ENCODE results near the gene GABRB1.

GRCh38 chr4:47355568-47355967 lies 324.2 kb downstream of the GABRB1 start:
- TF ChIP-seq POLR2A (IDR thresholded peaks at IDR 0.05; ENCODE audit: low read depth, low read length) (no peak), POLR2AphosphoS5 (IDR thresholded peaks at IDR 0.05; ENCODE audit: insufficient read depth, low read depth, low read length) (no peak), JUN (IDR thresholded peaks at IDR 0.05; ENCODE audit: borderline replicate concordance, insufficient read depth, insufficient read length, low read depth) (no peak), GATA2 (IDR thresholded peaks at IDR 0.05; ENCODE audit: insufficient read depth, insufficient read length, low read depth, low read length) (no peak), MYC (IDR thresholded peaks at IDR 0.05; ENCODE audit: low read depth, low read length) (no peak), EZH2 (IDR thresholded peaks at IDR 0.05; ENCODE audit: borderline replicate concordance, low read depth, low read length, severe bottlenecking) (no peak)
- TF ChIP-seq, protein P1, sequence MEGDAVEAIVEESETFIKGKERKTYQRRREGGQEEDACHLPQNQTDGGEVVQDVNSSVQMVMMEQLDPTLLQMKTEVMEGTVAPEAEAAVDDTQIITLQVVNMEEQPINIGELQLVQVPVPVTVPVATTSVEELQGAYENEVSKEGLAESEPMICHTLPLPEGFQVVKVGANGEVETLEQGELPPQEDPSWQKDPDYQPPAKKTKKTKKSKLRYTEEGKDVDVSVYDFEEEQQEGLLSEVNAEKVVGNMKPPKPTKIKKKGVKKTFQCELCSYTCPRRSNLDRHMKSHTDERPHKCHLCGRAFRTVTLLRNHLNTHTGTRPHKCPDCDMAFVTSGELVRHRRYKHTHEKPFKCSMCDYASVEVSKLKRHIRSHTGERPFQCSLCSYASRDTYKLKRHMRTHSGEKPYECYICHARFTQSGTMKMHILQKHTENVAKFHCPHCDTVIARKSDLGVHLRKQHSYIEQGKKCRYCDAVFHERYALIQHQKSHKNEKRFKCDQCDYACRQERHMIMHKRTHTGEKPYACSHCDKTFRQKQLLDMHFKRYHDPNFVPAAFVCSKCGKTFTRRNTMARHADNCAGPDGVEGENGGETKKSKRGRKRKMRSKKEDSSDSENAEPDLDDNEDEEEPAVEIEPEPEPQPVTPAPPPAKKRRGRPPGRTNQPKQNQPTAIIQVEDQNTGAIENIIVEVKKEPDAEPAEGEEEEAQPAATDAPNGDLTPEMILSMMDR (IDR thresholded peaks at IDR 0.05; ENCODE audit: extremely low read depth in 1 of 2, insufficient read depth in 1 of 2, low read depth in 1 of 2, low read length in 2 of 2), result no peak
- TF ChIP-seq, protein P2, sequence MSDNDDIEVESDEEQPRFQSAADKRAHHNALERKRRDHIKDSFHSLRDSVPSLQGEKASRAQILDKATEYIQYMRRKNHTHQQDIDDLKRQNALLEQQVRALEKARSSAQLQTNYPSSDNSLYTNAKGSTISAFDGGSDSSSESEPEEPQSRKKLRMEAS (IDR thresholded peaks at IDR 0.05; ENCODE audit: insufficient read depth, insufficient read length), result no peak

Measured in endothelial cell of umbilical vein (primary cell).